Bronchial epithelial cell (primary cell): Measurements from ENCODE around the gene PLIN1. TPM values are rescaled to one million over a fixed set of nuclear protein-coding genes. Genes with fewer than 3 reads are reported as not detected.
A peak's percentile ranks its signal among the peaks of the same experiment; 100 is the strongest.

Source experiments
- DNase-seq: peaks from one replicate; pipeline ENCODE4 v3.0.0-alpha.2; 2010; ENCODE audit warnings: low read depth
- FAIRE-seq: peaks from 2 replicates; lab custom pipeline; 2011; peaks lifted over from hg19 to GRCh38; lab: Jason Lieb, UNC
- H3K27me3 ChIP-seq: 2 replicates; pipeline ENCODE4 v1.5.1; 2011; ENCODE audit warnings: low read length; ENCODE audit not compliant: control insufficient read depth, insufficient read depth
- H3K36me3 ChIP-seq: 2 replicates; pipeline ENCODE4 v1.5.1; 2011; ENCODE audit warnings: low read length; ENCODE audit not compliant: control insufficient read depth, insufficient read depth
- H3K4me3 ChIP-seq: 2 replicates; pipeline ENCODE4 v1.5.1; 2011; ENCODE audit warnings: mild to moderate bottlenecking, low read depth, low read length, control low read depth
- total RNA-seq: library from RNA; depleted of rRNA; stranded (reverse); fragments of >200 nt; gene quantifications from 2 replicates; pipeline ENCODE4 v1.2.1, GENCODE V29; 2014
- TF ChIP-seq, protein P1 (sequence below): IDR thresholded peaks from 2 replicates; pipeline ENCODE4 v1.5.1; 2011; ENCODE audit warnings: mild to moderate bottlenecking, moderate library complexity, low read length, control low read depth, inconsistent platforms; ENCODE audit not compliant: insufficient read depth, severe bottlenecking

The PLIN1 gene
- total RNA-seq, 1 donor from 2014 or later, result under 0.01 TPM

DNA sequence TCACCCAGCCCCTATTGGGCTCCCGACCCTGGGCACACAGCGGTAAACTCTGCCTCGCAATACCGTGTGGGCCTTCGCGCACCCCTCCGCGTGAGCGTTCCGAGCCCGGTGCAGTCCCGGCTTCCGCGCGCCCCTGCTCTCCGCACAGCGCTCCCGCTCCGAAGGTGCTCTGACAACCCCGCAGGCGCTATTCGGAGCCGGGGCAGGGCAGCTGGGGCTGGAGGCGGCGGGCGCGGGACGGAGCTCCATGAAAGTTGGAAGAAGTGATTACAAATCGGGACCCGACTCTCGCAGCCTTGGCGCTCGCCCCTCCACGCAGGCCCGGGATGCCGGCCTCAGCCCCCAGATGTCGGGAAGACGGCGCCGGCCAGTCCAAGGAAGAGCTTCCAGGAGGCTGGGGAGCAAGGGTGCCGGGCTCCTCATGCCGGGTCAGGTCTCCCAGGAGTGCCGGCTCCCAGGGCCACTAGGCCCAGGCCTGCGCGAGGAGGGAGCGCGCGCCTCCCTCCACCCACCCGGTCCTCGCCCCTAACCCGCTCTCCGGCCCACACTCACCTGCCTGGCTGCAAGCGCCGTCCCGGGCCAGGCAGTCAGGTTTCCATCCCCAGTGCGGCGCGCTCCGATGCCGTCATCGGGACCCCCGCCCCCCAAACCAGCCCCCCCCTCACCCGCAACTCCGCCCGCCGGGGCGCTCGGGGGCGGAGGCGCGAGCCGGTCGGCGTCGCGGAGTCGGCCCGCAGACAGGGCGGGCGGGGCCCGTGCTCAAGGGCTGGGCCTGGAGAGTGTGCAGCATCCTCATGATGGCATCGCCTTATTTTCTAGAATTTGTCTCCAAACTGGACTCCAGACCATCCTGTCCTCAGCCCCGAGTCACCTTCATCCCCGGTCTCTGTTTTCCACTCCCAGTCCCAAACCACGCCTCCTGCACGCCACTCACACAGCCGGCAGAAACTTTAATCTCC lies 24.0 kb downstream of the PLIN1 start, which contains the start of gene KIF7:
KIF7 (minus strand) TSS at position 621 of the 959 bp plus-strand sequence. CDS start 2,537 bp downstream, outside the sequence.
- FAIRE-seq (no peak), DNase-seq (no peak)
- Histone ChIP-seq H3K4me3 (peak within 1 kb of the TSS; percentile 54), H3K27me3 (peaks cover 4% of the 10 kb centered on the region), H3K36me3 (no peaks in the 10 kb centered on the region)
- TF ChIP-seq, protein P1, sequence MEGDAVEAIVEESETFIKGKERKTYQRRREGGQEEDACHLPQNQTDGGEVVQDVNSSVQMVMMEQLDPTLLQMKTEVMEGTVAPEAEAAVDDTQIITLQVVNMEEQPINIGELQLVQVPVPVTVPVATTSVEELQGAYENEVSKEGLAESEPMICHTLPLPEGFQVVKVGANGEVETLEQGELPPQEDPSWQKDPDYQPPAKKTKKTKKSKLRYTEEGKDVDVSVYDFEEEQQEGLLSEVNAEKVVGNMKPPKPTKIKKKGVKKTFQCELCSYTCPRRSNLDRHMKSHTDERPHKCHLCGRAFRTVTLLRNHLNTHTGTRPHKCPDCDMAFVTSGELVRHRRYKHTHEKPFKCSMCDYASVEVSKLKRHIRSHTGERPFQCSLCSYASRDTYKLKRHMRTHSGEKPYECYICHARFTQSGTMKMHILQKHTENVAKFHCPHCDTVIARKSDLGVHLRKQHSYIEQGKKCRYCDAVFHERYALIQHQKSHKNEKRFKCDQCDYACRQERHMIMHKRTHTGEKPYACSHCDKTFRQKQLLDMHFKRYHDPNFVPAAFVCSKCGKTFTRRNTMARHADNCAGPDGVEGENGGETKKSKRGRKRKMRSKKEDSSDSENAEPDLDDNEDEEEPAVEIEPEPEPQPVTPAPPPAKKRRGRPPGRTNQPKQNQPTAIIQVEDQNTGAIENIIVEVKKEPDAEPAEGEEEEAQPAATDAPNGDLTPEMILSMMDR, result no peak

DNA sequence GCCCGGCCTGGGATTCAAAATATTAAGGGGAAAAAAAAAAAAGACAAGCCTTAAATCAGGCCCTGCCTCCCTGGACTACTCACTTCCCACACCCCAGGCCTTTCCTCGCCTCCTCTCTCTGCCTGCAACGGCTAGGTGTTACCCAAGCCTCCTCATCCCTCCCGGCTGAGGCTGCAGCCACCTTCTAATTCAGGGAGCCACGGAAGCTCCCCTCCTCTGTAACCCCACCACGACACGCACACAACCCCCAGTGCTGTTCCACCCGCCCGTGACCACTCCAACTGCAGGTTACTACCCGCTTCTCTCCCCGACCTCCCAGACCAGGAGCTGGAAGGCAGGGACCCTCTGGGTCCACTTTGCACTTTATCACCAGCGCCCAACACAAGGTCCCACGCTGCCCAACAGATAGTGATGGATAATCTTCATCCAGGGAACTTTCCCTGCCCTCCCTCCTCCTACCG lies 24.8 kb downstream of the PLIN1 start:
- TF ChIP-seq, protein P1, result no peak
- peaks cover 4% of the 10 kb centered on the region for H3K27me3 ChIP-seq
- DNase-seq, result peak; percentile 29
- no peaks in the 10 kb centered on the region for H3K36me3 ChIP-seq
- H3K4me3 ChIP-seq, result peak overlapping the region; percentile 54
- FAIRE-seq, result no peak

DNA sequence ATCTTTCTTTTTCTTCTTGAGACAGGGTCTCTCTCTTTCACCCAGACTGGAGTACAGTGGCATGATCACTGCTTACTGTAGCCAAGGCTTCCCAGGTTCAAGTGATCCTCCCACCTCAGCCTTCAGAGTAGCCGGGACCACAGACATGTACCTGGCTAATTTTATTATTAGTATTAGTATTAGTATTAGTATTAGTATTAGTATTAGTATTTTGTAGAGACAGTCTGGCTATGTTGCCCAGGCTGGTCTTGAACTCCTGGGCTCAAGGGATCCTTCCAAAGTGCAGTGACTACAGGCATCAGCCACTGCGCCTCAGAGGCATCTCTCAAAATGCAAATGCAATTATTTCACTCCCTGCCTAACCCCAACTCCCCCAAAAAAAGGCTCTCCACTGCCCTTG lies 25.6 kb downstream of the PLIN1 start:
- H3K27me3 ChIP-seq, result peaks cover 4% of the 10 kb centered on the region
- FAIRE-seq (no peak), DNase-seq (no peak)
- H3K4me3 ChIP-seq, result no peak overlapping the region
- TF ChIP-seq, protein P1, result no peak
- no peaks in the 10 kb centered on the region for H3K36me3 ChIP-seq

DNA sequence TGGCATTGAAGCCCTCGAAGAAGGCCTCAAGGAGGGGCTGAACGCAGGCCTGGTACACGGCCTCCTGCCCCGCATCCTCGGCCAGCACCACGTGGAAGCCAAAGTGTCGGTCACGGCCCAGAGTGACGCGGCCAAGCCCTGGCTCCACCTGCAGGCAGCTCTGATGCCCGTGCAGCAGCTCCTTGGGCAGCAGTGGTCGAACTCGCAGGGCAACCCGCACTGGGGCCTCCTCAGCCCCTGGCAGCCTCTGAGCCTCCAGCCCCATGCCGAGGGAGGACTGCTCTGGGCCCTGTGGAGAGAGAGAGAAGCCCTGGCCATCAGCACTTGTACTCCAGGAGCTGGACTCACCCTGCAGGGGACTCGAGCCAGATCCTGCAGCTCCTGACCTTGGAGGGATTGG lies 26.5 kb downstream of the PLIN1 start:
- FAIRE-seq, result no peak

DNA sequence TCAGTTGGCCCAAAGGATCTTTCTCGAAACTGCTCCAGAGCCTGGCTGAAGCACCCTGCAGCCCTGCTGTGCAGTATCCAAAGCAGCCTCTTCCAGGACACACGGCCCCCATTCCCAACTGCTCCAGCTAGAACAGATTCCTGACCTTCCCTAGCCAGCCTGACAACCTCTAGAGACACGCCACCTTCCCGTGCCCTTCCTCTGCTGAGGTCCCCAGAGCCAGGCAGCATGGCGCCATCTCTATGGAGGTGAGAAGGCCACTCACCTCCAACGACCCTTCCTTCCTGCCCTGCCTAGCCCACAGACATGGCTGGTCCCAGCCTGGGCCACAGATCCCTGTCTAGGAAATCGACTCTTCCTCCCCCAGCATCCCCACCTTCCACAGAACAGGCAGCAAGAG lies 27.0 kb downstream of the PLIN1 start:
- Histone ChIP-seq H3K27me3 (peaks cover 4% of the 10 kb centered on the region), H3K4me3 (no peak overlapping the region), H3K36me3 (no peaks in the 10 kb centered on the region)
- FAIRE-seq (no peak), DNase-seq (no peak)
- TF ChIP-seq, protein P1, result no peak

More for the DNA sequence above, 26.5 kb downstream of the PLIN1 start:
- Histone ChIP-seq H3K36me3 (no peaks in the 10 kb centered on the region), H3K4me3 (no peak overlapping the region), H3K27me3 (peaks cover 4% of the 10 kb centered on the region)
- no peak for DNase-seq
- TF ChIP-seq, protein P1, result no peak
